ENCODE data around the gene FBXW12. TPM values are rescaled to one million over a fixed set of nuclear protein-coding genes. Genes with fewer than 3 reads are reported as not detected.
"Not testable (repeated sequence)": the region's sequence is repeated elsewhere in the genome, so short reads cannot be mapped to it uniquely, and the experiment has no call there.

FBXW12 gene
- total RNA-seq = 0.51 TPM in 1 of 2 replicates, not detected in the other
- 0.39 TPM in 1 of 2 replicates, not detected in the other for polyA plus RNA-seq

DNA sequence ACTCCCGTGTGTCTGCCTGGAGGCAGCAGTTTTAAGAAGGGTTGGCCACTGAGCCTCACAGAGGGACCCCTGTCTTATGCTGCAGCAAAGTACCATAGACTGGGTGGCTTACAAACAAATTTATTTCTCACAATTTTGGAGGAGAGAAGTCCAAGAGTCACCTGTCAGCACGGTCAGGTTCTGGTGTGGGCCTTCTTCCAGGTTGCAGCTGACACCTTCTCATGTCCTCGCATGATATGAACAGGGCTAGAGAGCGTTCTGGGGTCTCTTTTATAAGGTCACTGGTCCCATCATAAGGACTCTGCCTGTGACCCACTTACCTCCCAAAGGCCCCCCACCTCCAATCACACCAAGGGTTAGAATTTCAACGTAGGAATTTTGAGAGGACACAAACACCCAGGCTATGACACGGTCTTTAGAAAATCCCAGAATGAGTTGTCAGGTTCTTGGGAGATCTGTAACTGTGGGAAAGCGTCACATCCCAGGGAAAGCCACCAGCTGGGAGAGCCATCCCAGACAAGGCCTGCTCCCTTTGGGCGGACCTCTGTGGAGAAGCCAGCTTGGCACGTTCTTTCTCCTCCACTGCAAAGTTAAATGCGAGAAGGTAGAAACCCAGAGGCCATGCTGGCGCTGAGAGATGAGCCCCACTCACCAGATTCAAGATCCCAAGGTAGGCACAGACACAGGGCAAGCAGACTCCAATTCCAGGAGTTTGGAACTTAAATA, at the start of gene FBXW12:
TSS of gene FBXW12 (plus strand) at position 569 of the 726 bp plus-strand sequence. CDS start 549 bp downstream, outside the sequence.
- peaks cover 28% of the 10 kb centered on the region for H3K4me1 ChIP-seq (ENCODE audit: low read depth)
- H3K4me3 ChIP-seq = no peak within 1 kb of the TSS
- no peak for TF ChIP-seq CTCF (IDR thresholded peaks at IDR 0.05; ENCODE audit: low read depth, low read length)
- peak within 1 kb of the TSS; percentile 76 for H3K27ac ChIP-seq
- no peak for DNase-seq (ENCODE audit: low read depth in 1 of 2, low spot score in 1 of 2)
- no peaks in the 10 kb centered on the region for H3K9me3 ChIP-seq (ENCODE audit: low read depth)
- no peaks in the 10 kb centered on the region for H3K27me3 ChIP-seq
- H3K36me3 ChIP-seq = no peaks in the 10 kb centered on the region

- not testable (repeated sequence) for H3K27ac ChIP-seq; H3K36me3 ChIP-seq; H3K4me3 ChIP-seq; DNase-seq (ENCODE audit: low read depth in 1 of 2, low spot score in 1 of 2); H3K27me3 ChIP-seq; H3K9me3 ChIP-seq (ENCODE audit: low read depth); H3K4me1 ChIP-seq (ENCODE audit: low read depth)
Measured at GRCh38 chr3:48331706-48332435, 40.1 kb upstream of the FBXW12 start.

DNA sequence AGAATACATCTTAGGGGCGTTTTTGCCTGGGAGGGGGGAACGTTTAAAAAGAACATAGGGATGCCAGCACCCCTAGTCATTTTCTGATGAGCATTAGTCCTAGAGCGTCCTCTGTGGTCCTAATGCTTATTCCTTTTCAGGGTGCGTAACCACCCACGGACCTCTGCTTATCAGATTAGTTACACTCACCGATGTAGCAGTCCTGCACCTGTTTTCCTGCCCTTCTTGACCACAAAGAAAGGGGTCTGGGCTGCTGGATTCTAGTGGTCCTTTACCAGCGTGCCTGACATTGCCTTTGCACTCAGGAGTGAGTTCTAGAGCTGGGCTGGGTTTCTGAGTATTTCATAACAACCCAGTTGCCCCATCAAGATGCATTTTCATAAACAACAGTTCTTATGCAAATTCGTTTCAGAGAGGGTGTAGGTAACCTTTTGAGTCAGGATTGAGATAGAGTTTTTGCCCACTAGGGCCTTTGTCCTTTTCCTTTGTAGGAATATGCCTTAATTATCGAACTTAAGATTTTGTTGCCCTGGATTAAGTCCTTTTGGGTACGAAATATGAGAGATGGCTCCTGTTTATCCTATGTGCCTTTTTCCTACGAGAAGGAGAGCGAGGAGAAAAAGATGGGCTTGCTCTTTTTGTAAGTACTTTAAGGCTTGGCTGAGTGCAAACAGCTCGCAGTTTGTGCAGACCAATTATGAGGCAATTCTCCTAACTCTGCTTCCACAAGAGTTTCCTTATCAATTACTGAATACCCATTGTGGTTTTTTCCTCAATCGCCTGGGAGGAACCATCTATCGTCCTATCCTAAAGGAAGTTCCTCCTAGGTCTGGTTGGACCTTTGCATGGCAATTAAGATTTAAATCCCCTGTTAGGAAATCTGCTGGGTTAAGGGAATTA, 38.4 kb upstream of the FBXW12 start, which contains the start of gene SPINK8:
TSS of gene SPINK8 (minus strand) at position 316 of the 900 bp plus-strand sequence. CDS start 5,320 bp downstream, outside the sequence.
- H3K4me3 ChIP-seq; H3K27ac ChIP-seq; H3K27me3 ChIP-seq; H3K4me1 ChIP-seq (ENCODE audit: low read depth); H3K9me3 ChIP-seq (ENCODE audit: low read depth); H3K36me3 ChIP-seq: not testable (repeated sequence)
- DNase-seq (ENCODE audit: low read depth in 1 of 2, low spot score in 1 of 2) = peak in 1 of 2 donors; percentile 2

- no peaks in the 10 kb centered on the region for H3K9me3 ChIP-seq (ENCODE audit: low read depth)
- DNase-seq (ENCODE audit: low read depth in 1 of 2, low spot score in 1 of 2) = no peak
- no peaks in the 10 kb centered on the region for H3K36me3 ChIP-seq
- TF ChIP-seq CTCF (IDR thresholded peaks at IDR 0.05; ENCODE audit: low read depth, low read length) = no peak
- no peak overlapping the region for H3K27ac ChIP-seq
- H3K4me1 ChIP-seq (ENCODE audit: low read depth) = no peaks in the 10 kb centered on the region
- H3K4me3 ChIP-seq = no peak overlapping the region
- no peaks in the 10 kb centered on the region for H3K27me3 ChIP-seq
Measured at GRCh38 chr3:48334605-48335004, 37.4 kb upstream of the FBXW12 start.

GRCh38 chr3:48335286-48335685, 36.7 kb upstream of the FBXW12 start:
- DNase-seq (ENCODE audit: low read depth in 1 of 2, low spot score in 1 of 2); H3K27ac ChIP-seq; H3K27me3 ChIP-seq; H3K4me3 ChIP-seq; H3K36me3 ChIP-seq; H3K9me3 ChIP-seq (ENCODE audit: low read depth); H3K4me1 ChIP-seq (ENCODE audit: low read depth): not testable (repeated sequence)

DNA sequence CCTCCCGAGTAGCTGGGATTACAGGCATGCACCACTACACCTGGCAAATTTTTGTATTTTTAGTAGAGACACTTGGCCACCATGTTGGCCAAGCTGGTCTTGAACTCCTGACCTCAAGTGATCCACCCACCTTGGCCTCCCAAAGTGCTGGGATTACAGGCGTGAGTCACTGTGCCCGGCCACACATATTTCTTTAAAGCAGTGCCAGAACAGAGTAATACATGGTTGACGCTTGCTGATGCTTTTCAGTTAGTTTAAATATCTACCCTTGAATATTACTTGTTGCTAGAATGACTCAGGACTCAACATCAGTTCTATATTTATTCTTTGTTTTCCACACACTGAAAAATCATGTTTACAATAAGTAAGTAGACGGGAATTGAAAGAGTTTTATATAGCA, 34.5 kb upstream of the FBXW12 start:
- H3K9me3 ChIP-seq (ENCODE audit: low read depth); H3K4me3 ChIP-seq; DNase-seq (ENCODE audit: low read depth in 1 of 2, low spot score in 1 of 2); H3K4me1 ChIP-seq (ENCODE audit: low read depth); H3K27me3 ChIP-seq; H3K36me3 ChIP-seq; H3K27ac ChIP-seq: not testable (repeated sequence)

GRCh38 chr3:48338635-48339034, 33.4 kb upstream of the FBXW12 start:
- no peak overlapping the region for H3K4me3 ChIP-seq
- DNase-seq (ENCODE audit: low read depth in 1 of 2, low spot score in 1 of 2) = no peak

More at GRCh38 chr3:48338635-48339034, 33.4 kb upstream of the FBXW12 start:
- Histone ChIP-seq H3K36me3 (no peaks in the 10 kb centered on the region), H3K9me3 (ENCODE audit: low read depth) (no peaks in the 10 kb centered on the region), H3K27ac (no peak overlapping the region), H3K27me3 (no peaks in the 10 kb centered on the region), H3K4me1 (ENCODE audit: low read depth) (no peaks in the 10 kb centered on the region)
- no peak for TF ChIP-seq CTCF (IDR thresholded peaks at IDR 0.05; ENCODE audit: low read depth, low read length)

Data from cardiac muscle cell (in vitro differentiated cells and primary cell).